Erythroblast (primary cell): ENCODE data around the gene TBATA.

ENCODE experiments used
- GATA1 ChIP-seq: IDR thresholded peaks from 2 replicates; pipeline ENCODE4 v1.6.1; 2011; ENCODE audit warnings: low read depth, mild to moderate bottlenecking, control low read depth, low read length, moderate library complexity
- POLR2A ChIP-seq: IDR thresholded peaks from 2 replicates; pipeline ENCODE4 v1.6.1; 2011; ENCODE audit warnings: mild to moderate bottlenecking, low read length

DNA sequence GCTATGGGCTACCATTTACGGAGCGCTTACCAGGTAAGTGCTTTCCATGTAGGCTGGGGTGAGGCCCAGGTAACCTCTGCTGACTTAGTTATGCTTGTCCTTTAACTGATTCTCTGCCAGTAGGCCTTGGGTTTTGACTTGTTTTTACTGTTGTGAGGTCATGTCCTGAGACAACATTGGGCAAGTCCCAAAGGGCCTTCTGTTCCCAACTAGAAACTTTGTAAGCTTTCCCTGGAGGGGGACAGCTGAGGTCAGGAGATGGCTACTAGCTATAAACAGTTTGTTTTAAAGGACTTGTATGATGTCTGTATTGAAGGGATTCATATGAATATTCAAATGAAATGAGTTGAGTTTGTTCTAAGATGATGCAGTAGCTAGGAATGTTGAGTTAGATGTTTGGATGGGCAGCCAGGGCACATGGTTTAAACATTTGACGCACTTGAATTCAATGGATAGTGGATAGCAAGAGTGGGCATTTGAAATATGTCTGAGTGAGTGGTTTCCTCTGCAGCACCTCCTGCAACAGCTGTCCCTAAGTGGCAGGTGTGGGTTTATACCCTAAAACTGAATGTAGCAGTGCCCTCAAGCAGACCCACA lies 20.5 kb upstream of the TBATA start:
- TF ChIP-seq POLR2A (no peak), GATA1 (no peak)
